ENCODE results near the gene RNF144A.

GRCh38 chr2:7083580-7084509, 166.6 kb downstream of the RNF144A start:
- TF ChIP-seq EP300 (IDR thresholded peaks at IDR 0.05; ENCODE audit: borderline replicate concordance in 1 of 2, low read depth in 1 of 2, low read length in 1 of 2): no peak
- no peak for TF ChIP-seq RFX5 (IDR thresholded peaks at IDR 0.05; ENCODE audit: low read length)
- peak; percentile 71 for TF ChIP-seq RAD21 (IDR thresholded peaks at IDR 0.05; ENCODE audit: low read length)
- no peak for TF ChIP-seq YY1 (IDR thresholded peaks at IDR 0.05; ENCODE audit: low read depth)
- TF ChIP-seq SMC3 (IDR thresholded peaks at IDR 0.05; ENCODE audit: low read depth, low read length): peak; percentile 56; the same call in 1 of the 2 replicates
- TF ChIP-seq SIN3A (IDR thresholded peaks at IDR 0.05; ENCODE audit: borderline replicate concordance, low read depth, low read length): no peak
- no peak for TF ChIP-seq EZH2phosphoT487 (IDR thresholded peaks at IDR 0.05; ENCODE audit: borderline replicate concordance, low read depth)
- peak; percentile 58 for TF ChIP-seq CTCF (IDR thresholded peaks at IDR 0.05)
